ENCODE data around the gene MAPK1. TPM values are rescaled to one million over a fixed set of nuclear protein-coding genes. Genes with fewer than 3 reads are reported as not detected.
"Not testable (repeated sequence)": the region's sequence is repeated elsewhere in the genome, so short reads cannot be mapped to it uniquely, and the experiment has no call there.

The MAPK1 gene
- total RNA-seq, 1 experiment from 2014 or later, result 136 TPM

DNA sequence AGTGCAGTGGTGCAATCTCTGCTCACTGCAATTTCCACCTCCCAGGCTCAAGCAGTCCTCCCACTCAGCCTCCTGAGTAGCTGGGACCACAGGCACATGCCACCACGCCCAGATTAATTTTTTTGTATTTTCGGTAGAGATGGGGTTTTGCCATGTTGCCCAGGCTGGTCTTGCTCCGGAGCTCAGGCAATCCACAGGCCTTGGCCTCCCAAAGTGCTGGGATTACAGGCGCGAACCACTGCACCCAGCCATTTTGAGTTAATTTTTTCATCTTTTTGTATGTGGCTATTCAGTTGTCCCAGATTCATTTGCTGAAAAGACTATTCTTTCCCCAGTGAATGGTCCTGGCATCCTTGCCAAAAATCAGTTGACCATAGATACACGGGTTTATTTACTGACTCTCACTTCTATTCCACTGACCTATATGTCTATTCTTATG is 63.6 kb downstream of the MAPK1 start:
- no TSS peak for BruUV-seq (replicated peaks)
- POLR2A ChIA-PET, result no interaction called here
- H3K4me3 Mint-ChIP-seq (ENCODE audit: unreplicated experiment), result no peak overlapping the region

DNA sequence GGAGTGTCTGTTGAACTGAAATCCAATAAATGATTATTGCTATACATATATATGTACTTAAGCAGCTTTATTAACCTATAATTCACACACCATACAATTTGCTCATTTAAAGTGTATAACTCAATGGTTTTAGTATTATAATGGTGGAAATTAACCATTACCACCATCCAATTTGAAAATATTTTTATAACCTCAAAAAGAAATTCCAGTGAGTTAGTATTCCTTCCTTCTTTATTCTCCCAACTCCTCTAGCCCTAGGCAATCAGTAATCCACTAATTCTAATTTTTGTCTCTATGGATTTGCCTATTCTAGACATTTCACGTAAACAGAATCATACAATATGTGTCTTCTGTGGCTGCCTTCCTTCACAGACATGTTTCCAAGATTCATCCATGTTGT is 64.8 kb downstream of the MAPK1 start:
- H3K36me3 ChIP-seq (ENCODE audit: control insufficient read depth, insufficient read depth, low read length), result peaks cover 2% of the 10 kb centered on the region; the same call in 1 of the 2 replicates
- H3K9me3 Mint-ChIP-seq (ENCODE audit: unreplicated experiment), result no peaks in the 10 kb centered on the region

More for the DNA sequence above, 63.6 kb downstream of the MAPK1 start:
- no peak overlapping the region for H3K27ac Mint-ChIP-seq (ENCODE audit: unreplicated experiment)
- DNase-seq, result no peak
- H3K4me3 ChIP-seq (ENCODE audit: low read depth, low read length), result no peak overlapping the region
- CTCF ChIA-PET, result no interaction called here
- H3K4me1 ChIP-seq, result no peaks in the 10 kb centered on the region
- H3K9me3 ChIP-seq, result no peaks in the 10 kb centered on the region
- H3K27me3 ChIP-seq (replicated peaks; ENCODE audit: control insufficient read depth, insufficient read depth, low read length), result no peaks in the 10 kb centered on the region
- H3K36me3 ChIP-seq (ENCODE audit: control insufficient read depth, insufficient read depth, low read length), result peaks cover 2% of the 10 kb centered on the region; the same call in 1 of the 2 replicates
- TF ChIP-seq, protein P1, sequence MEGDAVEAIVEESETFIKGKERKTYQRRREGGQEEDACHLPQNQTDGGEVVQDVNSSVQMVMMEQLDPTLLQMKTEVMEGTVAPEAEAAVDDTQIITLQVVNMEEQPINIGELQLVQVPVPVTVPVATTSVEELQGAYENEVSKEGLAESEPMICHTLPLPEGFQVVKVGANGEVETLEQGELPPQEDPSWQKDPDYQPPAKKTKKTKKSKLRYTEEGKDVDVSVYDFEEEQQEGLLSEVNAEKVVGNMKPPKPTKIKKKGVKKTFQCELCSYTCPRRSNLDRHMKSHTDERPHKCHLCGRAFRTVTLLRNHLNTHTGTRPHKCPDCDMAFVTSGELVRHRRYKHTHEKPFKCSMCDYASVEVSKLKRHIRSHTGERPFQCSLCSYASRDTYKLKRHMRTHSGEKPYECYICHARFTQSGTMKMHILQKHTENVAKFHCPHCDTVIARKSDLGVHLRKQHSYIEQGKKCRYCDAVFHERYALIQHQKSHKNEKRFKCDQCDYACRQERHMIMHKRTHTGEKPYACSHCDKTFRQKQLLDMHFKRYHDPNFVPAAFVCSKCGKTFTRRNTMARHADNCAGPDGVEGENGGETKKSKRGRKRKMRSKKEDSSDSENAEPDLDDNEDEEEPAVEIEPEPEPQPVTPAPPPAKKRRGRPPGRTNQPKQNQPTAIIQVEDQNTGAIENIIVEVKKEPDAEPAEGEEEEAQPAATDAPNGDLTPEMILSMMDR (IDR thresholded peaks at IDR 0.05; ENCODE audit: insufficient read depth in 1 of 2, low read depth in 1 of 2, low read length in 1 of 2, severe bottlenecking in 1 of 2, unreplicated experiment in 1 of 2), result no peak
- H3K4me1 Mint-ChIP-seq (ENCODE audit: low read depth, unreplicated experiment), result no peaks in the 10 kb centered on the region
- no peaks in the 10 kb centered on the region for H3K9me3 Mint-ChIP-seq (ENCODE audit: unreplicated experiment)
- peaks cover 60% of the 10 kb centered on the region for H3K36me3 Mint-ChIP-seq (ENCODE audit: insufficient read depth, unreplicated experiment)
- no peaks in the 10 kb centered on the region for H3K27me3 Mint-ChIP-seq (ENCODE audit: insufficient read depth, unreplicated experiment)
- intact Hi-C loops (cut with micrococcal nuclease; ENCODE audit: unreplicated experiment), result no loop called here

DNA sequence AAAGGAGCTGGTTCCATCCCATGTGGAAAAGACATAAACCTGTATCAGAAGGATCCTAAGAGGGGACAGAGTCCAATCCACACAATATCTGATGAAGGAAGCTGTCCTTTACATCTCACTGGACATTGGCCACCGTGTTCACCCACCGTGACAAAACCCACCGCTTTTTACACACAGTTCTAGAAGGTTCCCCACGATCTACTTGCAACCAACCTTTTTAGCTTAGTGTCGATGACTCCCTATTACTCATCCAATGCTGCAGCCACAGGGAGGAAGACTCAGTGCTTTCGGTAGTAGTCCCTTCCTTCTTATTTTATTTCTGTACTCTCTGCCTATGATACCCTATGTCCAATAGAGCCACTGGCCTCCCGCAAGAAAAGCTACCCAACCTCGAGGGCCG is 65.4 kb downstream of the MAPK1 start:
- intact Hi-C loops (cut with micrococcal nuclease; ENCODE audit: unreplicated experiment), result no loop called here
- no peaks in the 10 kb centered on the region for H3K27me3 Mint-ChIP-seq (ENCODE audit: insufficient read depth, unreplicated experiment)
- H3K27ac Mint-ChIP-seq (ENCODE audit: unreplicated experiment), result no peak overlapping the region
- peaks cover 63% of the 10 kb centered on the region for H3K36me3 Mint-ChIP-seq (ENCODE audit: insufficient read depth, unreplicated experiment)
- no peaks in the 10 kb centered on the region for H3K4me1 Mint-ChIP-seq (ENCODE audit: low read depth, unreplicated experiment)
- POLR2A ChIA-PET, result no interaction called here
- DNase-seq, result no peak
- Histone ChIP-seq H3K4me3 (ENCODE audit: low read depth, low read length) (no peak overlapping the region), H3K27me3 (replicated peaks; ENCODE audit: control insufficient read depth, insufficient read depth, low read length) (no peaks in the 10 kb centered on the region), H3K4me1 (no peaks in the 10 kb centered on the region), H3K36me3 (ENCODE audit: control insufficient read depth, insufficient read depth, low read length) (peaks cover 2% of the 10 kb centered on the region; the same call in 1 of the 2 replicates), H3K9me3 (no peaks in the 10 kb centered on the region)
- BruUV-seq (replicated peaks), result no TSS peak
- H3K4me3 Mint-ChIP-seq (ENCODE audit: unreplicated experiment), result no peak overlapping the region
- TF ChIP-seq, protein P1 (IDR thresholded peaks at IDR 0.05; ENCODE audit: insufficient read depth in 1 of 2, low read depth in 1 of 2, low read length in 1 of 2, severe bottlenecking in 1 of 2, unreplicated experiment in 1 of 2), result no peak
- CTCF ChIA-PET, result no interaction called here
- no peaks in the 10 kb centered on the region for H3K9me3 Mint-ChIP-seq (ENCODE audit: unreplicated experiment)

More for the DNA sequence above, 64.8 kb downstream of the MAPK1 start:
- H3K27me3 ChIP-seq (replicated peaks; ENCODE audit: control insufficient read depth, insufficient read depth, low read length), result no peaks in the 10 kb centered on the region
- peaks cover 69% of the 10 kb centered on the region for H3K36me3 Mint-ChIP-seq (ENCODE audit: insufficient read depth, unreplicated experiment)
- CTCF ChIA-PET, result no interaction called here
- no peak for DNase-seq
- H3K4me3 Mint-ChIP-seq (ENCODE audit: unreplicated experiment), result no peak overlapping the region
- H3K27me3 Mint-ChIP-seq (ENCODE audit: insufficient read depth, unreplicated experiment), result no peaks in the 10 kb centered on the region
- H3K27ac Mint-ChIP-seq (ENCODE audit: unreplicated experiment), result no peak overlapping the region
- no TSS peak for BruUV-seq (replicated peaks)
- no peaks in the 10 kb centered on the region for H3K4me1 Mint-ChIP-seq (ENCODE audit: low read depth, unreplicated experiment)
- no peak overlapping the region for H3K4me3 ChIP-seq (ENCODE audit: low read depth, low read length)
- no peaks in the 10 kb centered on the region for H3K4me1 ChIP-seq
- H3K9me3 ChIP-seq, result no peaks in the 10 kb centered on the region
- intact Hi-C loops (cut with micrococcal nuclease; ENCODE audit: unreplicated experiment), result no loop called here
- TF ChIP-seq, protein P1 (IDR thresholded peaks at IDR 0.05; ENCODE audit: insufficient read depth in 1 of 2, low read depth in 1 of 2, low read length in 1 of 2, severe bottlenecking in 1 of 2, unreplicated experiment in 1 of 2), result no peak
- POLR2A ChIA-PET, result no interaction called here

DNA sequence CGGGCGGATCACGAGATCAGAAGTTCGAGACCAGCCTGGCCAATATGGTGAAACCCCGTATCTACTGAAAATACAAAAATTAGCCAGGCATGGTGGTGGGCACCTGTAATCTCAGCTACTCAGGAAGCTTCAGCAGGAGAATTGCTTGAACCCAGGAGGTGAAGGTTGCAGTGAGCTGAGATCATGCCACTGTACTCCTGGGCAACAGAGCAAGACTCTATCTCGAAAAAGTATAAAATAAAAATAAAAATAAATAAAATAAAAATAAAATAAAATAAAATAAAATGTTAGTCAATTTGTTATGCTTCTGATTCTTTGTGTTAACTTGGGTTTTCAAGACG is 66.2 kb downstream of the MAPK1 start:
- H3K36me3 ChIP-seq (ENCODE audit: control insufficient read depth, insufficient read depth, low read length); H3K27me3 ChIP-seq (replicated peaks; ENCODE audit: control insufficient read depth, insufficient read depth, low read length); H3K27me3 Mint-ChIP-seq (ENCODE audit: insufficient read depth, unreplicated experiment); H3K27ac Mint-ChIP-seq (ENCODE audit: unreplicated experiment); H3K4me1 Mint-ChIP-seq (ENCODE audit: low read depth, unreplicated experiment); H3K4me3 Mint-ChIP-seq (ENCODE audit: unreplicated experiment); intact Hi-C loops (cut with micrococcal nuclease; ENCODE audit: unreplicated experiment); CTCF ChIA-PET; DNase-seq; H3K9me3 ChIP-seq; H3K9me3 Mint-ChIP-seq (ENCODE audit: unreplicated experiment); POLR2A ChIA-PET; BruUV-seq (replicated peaks); H3K4me3 ChIP-seq (ENCODE audit: low read depth, low read length); H3K4me1 ChIP-seq: not testable (repeated sequence)
- H3K36me3 Mint-ChIP-seq (ENCODE audit: insufficient read depth, unreplicated experiment), result peaks cover 55% of the 10 kb centered on the region
